Measurements from ENCODE around the gene PRSS50.

PRSS50 gene

DNA sequence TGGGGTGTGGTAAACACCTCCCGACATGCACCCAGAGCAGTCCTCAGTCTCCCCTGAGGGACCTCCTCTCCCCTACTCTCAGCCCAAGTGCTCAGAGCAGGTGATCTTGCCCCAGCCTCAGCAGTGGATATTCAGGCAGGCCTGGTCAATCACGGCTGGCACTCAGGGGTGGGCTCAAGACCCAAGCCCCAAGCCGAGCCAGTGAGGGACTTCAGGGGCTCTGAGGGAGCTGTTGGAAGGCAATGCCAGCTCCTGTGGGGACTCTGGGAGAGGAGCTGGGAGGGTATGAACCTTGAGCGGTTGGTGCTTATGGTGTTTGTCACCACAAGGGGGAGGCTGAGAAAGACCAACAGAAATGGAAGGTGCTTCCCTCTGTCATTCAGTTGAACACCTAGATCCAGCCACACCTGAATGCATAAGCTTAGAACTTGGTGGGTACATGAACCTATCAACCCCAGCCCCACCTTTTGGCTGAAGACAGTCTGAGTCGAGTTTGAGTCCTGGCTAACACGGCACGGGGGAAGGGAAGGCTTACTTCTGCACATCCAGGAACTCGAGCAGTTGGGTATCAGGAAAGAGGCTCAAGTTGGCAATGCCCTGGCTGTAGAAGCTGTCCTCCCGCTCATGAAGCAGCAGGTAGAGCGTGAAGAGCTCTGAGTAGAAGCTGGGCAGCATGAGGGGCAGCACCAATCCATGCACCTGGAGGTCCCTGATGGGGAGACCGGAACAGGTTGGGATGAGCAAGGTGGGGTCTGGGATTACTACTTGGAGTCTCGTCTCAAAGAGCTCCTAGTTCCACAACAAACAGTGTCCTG is 43.4 kb downstream of the PRSS50 start:
- Histone ChIP-seq H3K9ac (ENCODE audit: low read depth, low read length) (no peak overlapping the region), H3K4me3 (ENCODE audit: low read depth in 1 of 2, low read length in 2 of 2) (no peak overlapping the region), H3K27me3 (ENCODE audit: insufficient read depth, low read length, poor library complexity) (no peaks in the 10 kb centered on the region), H3K36me3 (ENCODE audit: insufficient read depth, low read length) (no peaks in the 10 kb centered on the region), H2AFZ (ENCODE audit: low read depth, low read length) (no peak overlapping the region), H3K79me2 (ENCODE audit: insufficient read depth, low read length) (no peaks in the 10 kb centered on the region), H3K9me3 (ENCODE audit: insufficient read depth, low read length, severe bottlenecking) (no peaks in the 10 kb centered on the region), H3K4me1 (ENCODE audit: insufficient read depth, low read length) (no peaks in the 10 kb centered on the region), H4K20me1 (ENCODE audit: insufficient read depth, low read length) (no peaks in the 10 kb centered on the region), H3K27ac (ENCODE audit: low read length) (no peak overlapping the region), H3K4me2 (ENCODE audit: insufficient read depth, low read length) (no peak overlapping the region)
- DNase-seq (no peak), ATAC-seq (ENCODE audit: insufficient read depth, low read depth) (no peak)
- TF ChIP-seq EZH2 (IDR thresholded peaks at IDR 0.05; ENCODE audit: borderline replicate concordance, low read depth, low read length, severe bottlenecking), result no peak
- TF ChIP-seq, protein P1, sequence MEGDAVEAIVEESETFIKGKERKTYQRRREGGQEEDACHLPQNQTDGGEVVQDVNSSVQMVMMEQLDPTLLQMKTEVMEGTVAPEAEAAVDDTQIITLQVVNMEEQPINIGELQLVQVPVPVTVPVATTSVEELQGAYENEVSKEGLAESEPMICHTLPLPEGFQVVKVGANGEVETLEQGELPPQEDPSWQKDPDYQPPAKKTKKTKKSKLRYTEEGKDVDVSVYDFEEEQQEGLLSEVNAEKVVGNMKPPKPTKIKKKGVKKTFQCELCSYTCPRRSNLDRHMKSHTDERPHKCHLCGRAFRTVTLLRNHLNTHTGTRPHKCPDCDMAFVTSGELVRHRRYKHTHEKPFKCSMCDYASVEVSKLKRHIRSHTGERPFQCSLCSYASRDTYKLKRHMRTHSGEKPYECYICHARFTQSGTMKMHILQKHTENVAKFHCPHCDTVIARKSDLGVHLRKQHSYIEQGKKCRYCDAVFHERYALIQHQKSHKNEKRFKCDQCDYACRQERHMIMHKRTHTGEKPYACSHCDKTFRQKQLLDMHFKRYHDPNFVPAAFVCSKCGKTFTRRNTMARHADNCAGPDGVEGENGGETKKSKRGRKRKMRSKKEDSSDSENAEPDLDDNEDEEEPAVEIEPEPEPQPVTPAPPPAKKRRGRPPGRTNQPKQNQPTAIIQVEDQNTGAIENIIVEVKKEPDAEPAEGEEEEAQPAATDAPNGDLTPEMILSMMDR (IDR thresholded peaks at IDR 0.05; ENCODE audit: borderline replicate concordance, extremely low read depth, low read length, poor library complexity, severe bottlenecking), result peak; percentile 35

DNA sequence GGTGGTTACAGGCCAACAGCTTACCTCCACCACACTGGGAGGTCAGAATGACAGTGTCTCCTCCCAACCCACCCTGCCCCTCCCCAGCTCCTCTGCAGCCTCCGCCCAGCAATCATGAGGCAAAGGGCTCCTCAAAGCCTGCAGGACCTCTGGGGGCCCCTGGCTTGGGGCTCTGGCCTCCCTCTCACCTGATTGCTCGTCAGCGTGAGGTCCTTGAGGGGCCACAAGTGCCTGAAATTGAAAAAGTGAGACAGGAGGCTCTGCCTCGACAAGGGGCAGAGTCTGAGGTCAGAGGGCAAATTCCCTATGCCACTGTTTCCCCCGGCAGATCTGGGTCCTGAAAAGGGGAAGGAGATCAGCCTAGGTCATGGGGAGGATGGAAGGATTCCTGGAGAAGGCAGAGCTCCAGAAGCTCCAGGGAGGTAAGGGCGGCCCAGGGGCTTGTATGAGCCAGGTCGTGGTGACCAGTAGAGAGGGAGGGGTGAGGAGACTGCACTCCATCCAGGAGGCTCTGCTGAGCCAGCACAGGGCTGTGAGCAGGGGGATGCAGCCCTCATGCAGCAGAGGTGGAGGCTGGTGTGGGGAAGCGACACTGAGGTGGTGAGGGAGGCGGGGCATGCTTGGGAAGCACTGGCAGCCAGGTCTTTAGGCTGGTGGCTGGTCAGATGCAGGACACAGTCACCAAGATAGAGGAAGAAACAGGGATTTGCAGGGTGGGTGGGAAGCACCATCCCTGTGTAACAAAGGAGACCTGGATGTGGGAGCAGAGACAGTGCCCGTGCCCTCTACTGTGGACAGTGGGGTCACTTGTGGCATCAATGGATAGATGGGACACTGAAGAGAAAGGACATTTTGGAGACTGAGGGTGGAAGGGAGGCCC is 44.3 kb downstream of the PRSS50 start:
- no peak overlapping the region for H3K27ac ChIP-seq (ENCODE audit: low read length)
- H3K4me2 ChIP-seq (ENCODE audit: insufficient read depth, low read length), result no peak overlapping the region
- H3K9ac ChIP-seq (ENCODE audit: low read depth, low read length), result no peak overlapping the region
- no peaks in the 10 kb centered on the region for H3K9me3 ChIP-seq (ENCODE audit: insufficient read depth, low read length, severe bottlenecking)
- no peaks in the 10 kb centered on the region for H3K4me1 ChIP-seq (ENCODE audit: insufficient read depth, low read length)
- no peaks in the 10 kb centered on the region for H3K36me3 ChIP-seq (ENCODE audit: insufficient read depth, low read length)
- no peaks in the 10 kb centered on the region for H4K20me1 ChIP-seq (ENCODE audit: insufficient read depth, low read length)
- H3K4me3 ChIP-seq (ENCODE audit: low read depth in 1 of 2, low read length in 2 of 2), result no peak overlapping the region
- no peak for DNase-seq
- H3K27me3 ChIP-seq (ENCODE audit: insufficient read depth, low read length, poor library complexity), result no peaks in the 10 kb centered on the region
- H3K79me2 ChIP-seq (ENCODE audit: insufficient read depth, low read length), result no peaks in the 10 kb centered on the region
- no peak overlapping the region for H2AFZ ChIP-seq (ENCODE audit: low read depth, low read length)
- ATAC-seq (ENCODE audit: insufficient read depth, low read depth), result no peak
- TF ChIP-seq EZH2 (IDR thresholded peaks at IDR 0.05; ENCODE audit: borderline replicate concordance, low read depth, low read length, severe bottlenecking), result no peak
- TF ChIP-seq, protein P1 (IDR thresholded peaks at IDR 0.05; ENCODE audit: borderline replicate concordance, extremely low read depth, low read length, poor library complexity, severe bottlenecking), result no peak

- TF ChIP-seq, protein P1 (IDR thresholded peaks at IDR 0.05; ENCODE audit: borderline replicate concordance, extremely low read depth, low read length, poor library complexity, severe bottlenecking), result no peak
- TF ChIP-seq EZH2 (IDR thresholded peaks at IDR 0.05; ENCODE audit: borderline replicate concordance, low read depth, low read length, severe bottlenecking), result no peak
- Histone ChIP-seq H3K4me1 (ENCODE audit: insufficient read depth, low read length) (no peaks in the 10 kb centered on the region), H3K9me3 (ENCODE audit: insufficient read depth, low read length, severe bottlenecking) (no peaks in the 10 kb centered on the region), H3K9ac (ENCODE audit: low read depth, low read length) (no peak overlapping the region), H3K36me3 (ENCODE audit: insufficient read depth, low read length) (no peaks in the 10 kb centered on the region), H3K27ac (ENCODE audit: low read length) (no peak overlapping the region), H3K4me3 (ENCODE audit: low read depth in 1 of 2, low read length in 2 of 2) (no peak overlapping the region), H2AFZ (ENCODE audit: low read depth, low read length) (no peak overlapping the region), H3K4me2 (ENCODE audit: insufficient read depth, low read length) (no peak overlapping the region), H3K27me3 (ENCODE audit: insufficient read depth, low read length, poor library complexity) (no peaks in the 10 kb centered on the region), H4K20me1 (ENCODE audit: insufficient read depth, low read length) (no peaks in the 10 kb centered on the region), H3K79me2 (ENCODE audit: insufficient read depth, low read length) (no peaks in the 10 kb centered on the region)
- no peak for ATAC-seq (ENCODE audit: insufficient read depth, low read depth)
- no peak for DNase-seq
Observed at GRCh38 chr3:46672349-46672695, 45.3 kb downstream of the PRSS50 start.
